GM15510 (cell line): ENCODE measurements around the gene GUCA2B.

Experiments used
- POLR2A ChIP-seq: IDR thresholded peaks from 3 replicates; pipeline ENCODE4 v1.6.1; 2011; ENCODE audit warnings: borderline replicate concordance; ENCODE audit not compliant: insufficient read length; ENCODE audit errors: extremely low read depth

Gene GUCA2B

DNA sequence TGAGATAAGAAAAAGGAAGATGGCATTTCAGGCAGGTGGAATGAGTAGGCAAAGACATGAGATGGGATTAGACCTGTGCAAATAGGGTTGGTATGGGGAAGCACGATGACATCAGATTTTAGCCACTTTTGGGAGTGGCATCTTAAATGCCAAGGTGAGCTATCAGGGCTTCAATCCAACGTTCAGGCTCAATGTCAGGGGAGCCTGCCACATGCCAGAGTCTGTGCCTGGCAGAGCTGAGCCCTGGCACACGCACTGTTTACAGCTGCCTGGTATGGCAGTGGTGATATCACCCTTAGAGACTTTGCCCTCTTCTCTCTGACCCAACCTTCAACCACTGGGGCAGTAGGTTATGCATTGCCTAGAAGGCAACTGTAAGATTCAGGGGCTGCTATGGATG, 1.1 kb upstream of the GUCA2B start:
- no peak for TF ChIP-seq POLR2A

- TF ChIP-seq POLR2A: no peak
These were observed 414 bp downstream of the GUCA2B start for GRCh38 chr1:42153624-42154023.

- no peak for TF ChIP-seq POLR2A
These were observed 1.5 kb downstream of the GUCA2B start for GRCh38 chr1:42154685-42155084.

DNA sequence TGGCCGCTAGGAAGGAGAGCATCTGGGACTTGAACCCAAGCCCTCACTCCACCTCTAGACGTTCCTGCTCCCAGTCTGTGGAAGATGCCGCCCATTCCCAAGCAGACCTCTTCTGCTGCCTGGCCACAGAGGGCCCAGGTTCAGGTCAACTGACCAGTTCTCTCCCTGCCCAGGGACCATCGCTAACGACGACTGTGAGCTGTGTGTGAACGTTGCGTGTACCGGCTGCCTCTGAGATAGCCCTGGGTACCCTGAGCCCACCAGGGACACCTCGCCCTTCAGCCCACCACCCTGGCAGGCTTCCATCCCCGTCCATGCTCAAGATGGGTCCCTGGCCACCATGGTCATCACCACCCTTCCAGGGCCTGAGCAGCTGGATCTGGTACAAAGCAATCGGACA, 2.2 kb downstream of the GUCA2B start:
- no peak for TF ChIP-seq POLR2A

DNA sequence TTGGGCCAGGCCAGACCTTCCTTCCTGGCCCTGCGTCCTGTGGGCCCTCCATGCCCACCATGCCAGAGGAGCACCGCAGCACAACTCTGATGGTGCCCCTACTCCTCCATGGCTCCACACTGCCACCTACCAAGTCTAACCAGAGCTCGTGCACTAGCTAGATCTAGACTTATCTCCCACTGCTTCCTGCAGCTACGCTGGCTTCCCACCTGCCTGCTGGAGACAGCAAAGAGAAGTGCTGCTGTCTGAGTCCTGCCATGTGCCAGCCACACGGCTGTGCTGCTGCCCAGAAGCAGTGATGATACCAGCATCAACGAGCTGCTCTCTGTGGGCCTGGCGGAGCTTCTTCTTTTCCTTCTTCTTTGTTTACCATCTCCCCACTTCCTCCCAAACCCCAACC, 4.5 kb downstream of the GUCA2B start:
- no peak for TF ChIP-seq POLR2A

DNA sequence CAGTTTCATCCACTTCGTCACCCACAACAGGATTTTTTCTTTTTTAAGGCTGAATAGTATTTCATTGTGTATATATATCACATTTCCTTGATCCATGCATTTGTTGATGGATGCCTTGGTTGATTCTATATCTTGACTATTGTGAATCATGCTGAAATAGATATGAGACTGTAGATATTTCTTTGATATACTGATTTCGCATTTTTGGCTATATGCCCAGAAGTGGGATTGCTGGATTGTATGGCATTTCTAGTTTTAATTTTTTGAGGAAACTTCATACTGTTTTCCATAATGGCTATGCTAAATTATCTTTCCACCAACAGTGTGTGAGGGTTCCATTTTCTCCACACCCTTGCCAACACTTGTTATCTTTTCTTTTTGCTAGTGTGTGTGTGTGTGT, 5.0 kb downstream of the GUCA2B start:
- no peak for TF ChIP-seq POLR2A

GRCh38 chr1:42162181-42162580, 9.0 kb downstream of the GUCA2B start:
- no peak for TF ChIP-seq POLR2A

- no peak for TF ChIP-seq POLR2A
These were observed 9.9 kb downstream of the GUCA2B start for GRCh38 chr1:42163114-42163513.

- TF ChIP-seq POLR2A: no peak
These were observed 10.6 kb downstream of the GUCA2B start for GRCh38 chr1:42163536-42164503.

DNA sequence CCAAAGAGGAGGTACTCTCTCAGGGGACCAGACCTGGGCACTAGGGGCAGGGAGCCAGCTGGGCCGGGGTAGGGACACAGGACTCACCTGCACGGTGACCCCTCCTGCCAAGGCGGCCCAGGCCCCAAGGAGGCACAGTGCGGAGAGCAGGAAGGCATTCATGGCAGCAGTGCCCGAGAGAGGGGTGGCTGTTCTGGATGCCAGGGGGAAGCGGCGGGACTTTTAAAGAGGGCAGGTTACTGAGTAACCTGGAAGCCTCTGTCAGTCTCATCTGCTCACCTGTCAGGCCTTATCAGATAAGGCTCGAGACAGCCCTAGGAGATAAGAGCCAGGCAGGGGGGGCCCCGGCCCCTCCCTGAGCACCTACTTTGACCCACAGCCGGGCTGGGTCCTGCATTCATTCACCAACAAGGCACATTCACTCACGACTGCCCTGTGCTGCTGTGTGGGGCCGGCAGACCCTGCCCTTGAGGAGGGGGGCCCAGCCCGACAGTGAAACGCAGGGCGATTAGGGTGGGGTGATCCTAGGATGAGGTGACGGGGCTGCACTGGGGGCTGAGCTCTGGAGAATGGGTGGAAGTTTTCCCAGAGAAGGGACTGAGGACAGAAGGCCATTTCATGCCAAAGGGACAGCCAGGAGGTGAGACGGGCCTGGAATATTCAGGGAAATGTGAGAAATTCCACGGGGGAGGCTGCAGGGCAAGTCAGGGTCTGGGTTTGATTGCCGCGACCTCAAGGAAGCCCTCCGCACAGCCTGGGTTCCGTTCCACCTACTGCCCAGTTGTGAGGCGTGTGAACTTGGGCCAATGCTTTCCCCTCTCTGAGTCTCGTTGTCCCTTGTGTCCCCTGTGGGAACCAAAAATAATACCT, 11.6 kb downstream of the GUCA2B start, which contains the start of gene GUCA2A:
GUCA2A (minus strand) TSS at position 195 of the 870 bp plus-strand sequence; CDS start at position 162, 33 bp downstream.
- TF ChIP-seq POLR2A: no peak

DNA sequence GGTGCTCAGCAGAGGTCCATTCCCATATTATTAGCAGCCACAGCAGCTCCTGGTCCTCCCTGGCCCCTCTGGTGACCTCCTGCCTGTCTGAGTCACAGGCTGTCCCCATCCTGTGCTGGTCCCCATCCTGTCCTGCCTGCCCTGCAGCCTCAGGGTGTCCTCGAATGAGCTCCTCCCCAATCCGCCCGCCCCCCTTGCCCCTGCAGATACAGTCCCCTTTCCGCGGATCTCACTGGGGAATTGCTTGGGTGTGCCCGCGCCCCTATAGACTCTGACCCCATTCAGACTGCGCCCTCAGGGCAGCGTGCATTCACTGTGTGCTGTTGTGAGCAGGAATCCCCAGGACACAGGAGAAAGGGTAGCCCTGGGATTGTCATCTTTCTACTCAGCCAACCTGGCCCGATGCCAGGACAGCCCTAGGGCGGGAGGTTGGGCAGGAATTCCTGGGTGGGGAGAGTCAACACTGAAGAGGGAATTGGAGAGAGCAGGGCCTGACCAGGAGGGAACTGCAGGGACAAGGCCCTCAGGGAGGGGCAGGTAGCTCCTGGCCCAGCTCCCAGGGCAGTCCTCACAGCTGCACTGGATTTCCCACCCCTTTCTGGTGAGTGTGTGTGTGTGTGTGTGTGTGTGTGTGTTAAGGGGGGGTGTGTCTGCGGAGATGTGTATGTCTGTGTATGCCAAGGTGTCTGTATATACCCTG, 12.5 kb downstream of the GUCA2B start:
- no peak for TF ChIP-seq POLR2A

DNA sequence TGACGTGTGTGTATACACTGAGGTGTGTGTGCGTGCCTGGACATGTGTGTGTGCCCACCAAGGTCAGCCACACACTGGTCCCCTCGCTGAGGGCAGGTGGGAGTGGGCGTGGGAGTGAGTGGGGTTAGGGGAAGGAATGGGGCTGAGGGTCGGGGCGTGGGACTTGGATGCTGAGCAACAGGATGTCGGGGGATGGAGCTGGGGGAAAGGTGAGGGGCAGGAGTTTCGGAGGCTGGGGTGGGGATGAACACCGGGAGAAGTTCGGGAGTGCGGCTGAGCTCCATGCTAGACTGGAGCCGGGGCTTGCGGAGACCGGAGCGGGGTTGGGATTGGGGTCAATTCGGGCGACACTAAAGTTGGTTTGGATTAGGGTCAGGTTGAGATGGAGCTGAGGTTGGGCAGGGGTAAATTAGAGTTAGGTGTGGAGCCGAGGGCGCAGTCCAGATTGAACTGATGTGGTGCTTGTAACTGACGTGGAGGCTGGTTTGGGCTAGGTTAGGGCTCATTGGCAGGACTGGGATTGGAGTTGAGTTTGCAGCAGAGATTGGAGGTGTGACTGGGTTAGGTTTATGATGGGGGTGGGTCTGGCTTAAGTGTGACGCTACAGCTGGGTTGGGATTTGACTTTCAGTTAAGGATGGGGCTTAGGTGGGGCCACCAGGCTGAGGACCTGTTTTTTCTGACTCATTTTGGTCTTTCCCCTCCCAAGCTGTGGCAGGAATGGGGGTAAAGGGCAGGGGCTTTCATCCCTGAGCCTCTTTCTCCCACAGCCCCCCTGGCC, 14.6 kb downstream of the GUCA2B start:
- no peak for TF ChIP-seq POLR2A

GRCh38 chr1:42168391-42168670, 15.1 kb downstream of the GUCA2B start:
- no peak for TF ChIP-seq POLR2A

- TF ChIP-seq POLR2A: no peak
These were observed 15.6 kb downstream of the GUCA2B start for GRCh38 chr1:42168763-42169162.
